Vagina (tissue), 2 donors: ENCODE data around the gene SARDH. TPM values are rescaled to one million over a fixed set of nuclear protein-coding genes. Genes with fewer than 3 reads are reported as not detected.
"Not testable (repeated sequence)": the region's sequence is repeated elsewhere in the genome, so short reads cannot be mapped to it uniquely, and the experiment has no call there.

Source experiments
- DNase-seq, 2 donors: peaks; one replicate each; pipeline ENCODE4 v3.0.0-alpha.2; 2017; ENCODE audit errors: extremely low spot score in 2 of 2
- H3K27ac ChIP-seq: fragments of 200-600 bp; sonication (generic); one replicate; pipeline ENCODE4 v1.5.1; 2019
- H3K27me3 ChIP-seq: fragments of 200-600 bp; sonication (generic); one replicate; pipeline ENCODE4 v1.5.1; 2019
- H3K36me3 ChIP-seq, 2 donors: fragments of 200-600 bp; sonication (generic); one replicate each; pipeline ENCODE4 v1.5.1; 2017 to 2019
- H3K4me1 ChIP-seq: fragments of 200-600 bp; sonication (generic); one replicate; pipeline ENCODE4 v1.5.1; 2019
- H3K4me3 ChIP-seq, 2 donors: fragments of 200-600 bp; sonication (generic); 1 replicate in 1 of 2; 2 replicates in 1 of 2; pipeline ENCODE4 v1.5.1; 2016 to 2019
- H3K9me3 ChIP-seq: fragments of 200-600 bp; sonication (generic); one replicate; pipeline ENCODE4 v1.5.1; 2019
- CTCF ChIP-seq, 3 experiments: fragments of 450-650 bp in 2 of 3; fragments of 200-600 bp in 1 of 3; sonication (generic) in 1 of 3; IDR thresholded peaks; one replicate each; pipeline ENCODE4 v1.5.1; 2017 to 2019; ENCODE audit warnings: antibody characterized with exemption in 3 of 3, mild to moderate bottlenecking in 2 of 3, moderate library complexity in 2 of 3
- POLR2A ChIP-seq, 2 donors: fragments of 450-650 bp; IDR thresholded peaks; one replicate each; pipeline ENCODE4 v1.6.1; 2017; ENCODE audit warnings: antibody characterized with exemption in 2 of 2, mild to moderate bottlenecking in 2 of 2, moderate library complexity in 2 of 2
- POLR2AphosphoS5 ChIP-seq, 2 donors: sonication (generic); formaldehyde crosslinking; IDR thresholded peaks; one replicate each; pipeline ENCODE4 v1.9.0; 2017; ENCODE audit warnings: antibody characterized with exemption in 2 of 2, mild to moderate bottlenecking in 2 of 2, low read depth in 1 of 2; ENCODE audit not compliant: insufficient read depth in 1 of 2
- intact Hi-C: fragments of 100-400 bp; cut with DNase I; formaldehyde crosslinking; loops from one replicate; pipeline ENCODE4 v1.15.1; 2023
- total RNA-seq: library from RNA; depleted of rRNA; stranded (reverse); fragments of >200 nt; gene quantifications from one replicate; pipeline ENCODE4 v1.2.3, GENCODE V29; 2016

The SARDH gene
- total RNA-seq, 1 donor from 2014 or later = 2.0 TPM

DNA sequence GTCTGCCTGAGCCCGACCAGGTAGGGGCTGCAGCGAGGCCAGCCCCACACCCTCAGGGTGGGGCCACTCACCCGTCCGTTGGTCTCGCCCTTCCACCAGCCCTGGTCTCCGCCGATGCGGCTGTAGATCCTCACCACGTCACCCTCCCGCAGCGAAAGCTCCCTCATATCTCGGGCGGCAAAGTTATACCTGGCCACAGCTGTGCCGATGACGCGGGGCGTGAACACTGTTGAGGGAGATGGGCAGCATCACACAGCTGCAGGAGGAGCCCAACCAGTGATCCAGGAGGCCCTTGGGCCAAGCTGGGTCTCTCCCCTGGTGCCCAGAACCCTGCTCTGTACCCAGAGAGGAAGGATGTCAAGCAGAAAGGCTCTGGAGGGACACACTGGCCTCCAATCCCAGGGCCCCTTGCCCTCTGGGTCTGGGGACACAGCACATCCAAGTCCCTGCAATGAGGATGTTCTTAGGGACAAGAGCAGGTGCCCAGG lies 30.3 kb upstream of the SARDH start:
- H3K4me3 ChIP-seq = no peak overlapping the region
- TF ChIP-seq POLR2AphosphoS5 (IDR thresholded peaks at IDR 0.05; ENCODE audit: insufficient read depth in 1 of 2, low read depth in 1 of 2) (no peak), CTCF (IDR thresholded peaks at IDR 0.05) (no peak), POLR2A (IDR thresholded peaks at IDR 0.05) (no peak)
- peaks cover 8% of the 10 kb centered on the region for H3K9me3 ChIP-seq
- H3K27me3 ChIP-seq = no peaks in the 10 kb centered on the region
- H3K27ac ChIP-seq = no peak overlapping the region
- H3K36me3 ChIP-seq = peaks cover 0 to 29% of the 10 kb centered on the region in 2 donors
- H3K4me1 ChIP-seq = no peaks in the 10 kb centered on the region
- DNase-seq = peak in 1 of 2 donors; percentile 77
- intact Hi-C loops = no loop called here

DNA sequence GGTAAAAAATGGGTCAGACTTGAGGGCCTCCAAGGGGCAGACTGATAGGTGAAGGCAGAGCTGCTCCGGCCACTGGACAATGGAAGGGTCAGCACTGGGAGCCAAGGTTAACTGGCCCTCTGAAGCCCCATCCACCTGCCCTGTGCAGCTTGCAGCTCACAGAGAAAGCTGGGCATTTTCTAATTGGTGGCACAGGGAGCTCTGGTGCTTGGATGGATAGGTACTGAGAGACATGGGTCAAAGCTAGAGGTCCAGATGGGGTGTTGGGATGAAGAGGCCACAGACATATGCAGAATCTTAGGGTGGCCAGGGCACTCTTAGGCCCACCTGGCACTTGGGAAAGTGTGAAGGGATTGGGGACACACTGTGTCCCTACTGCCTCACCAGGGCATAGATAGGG lies 29.5 kb upstream of the SARDH start:
- peaks cover 0 to 31% of the 10 kb centered on the region in 2 donors for H3K36me3 ChIP-seq
- no peaks in the 10 kb centered on the region for H3K4me1 ChIP-seq
- intact Hi-C loops = no loop called here

DNA sequence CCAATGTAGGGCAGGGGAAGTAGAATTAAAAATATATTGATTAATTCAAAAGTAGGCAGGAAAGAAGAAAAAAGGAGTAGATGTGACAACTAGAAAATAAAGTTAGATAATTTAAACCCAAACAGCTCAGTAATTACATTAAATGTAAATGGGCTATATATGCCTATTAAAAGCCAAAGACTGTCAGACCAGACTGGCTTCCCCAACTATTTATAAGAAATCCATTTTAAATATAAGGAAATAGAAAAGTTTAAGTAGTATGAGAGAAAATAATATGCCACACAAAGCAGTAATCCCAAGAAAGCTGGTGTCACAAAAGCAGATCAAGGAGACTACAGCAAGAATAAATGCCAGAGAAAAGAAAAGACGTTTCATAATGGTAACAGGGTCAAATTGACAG lies 28.9 kb upstream of the SARDH start:
- no peak overlapping the region for H3K27ac ChIP-seq
- no peaks in the 10 kb centered on the region for H3K4me1 ChIP-seq
- DNase-seq = no peak
- H3K4me3 ChIP-seq = no peak overlapping the region
- H3K36me3 ChIP-seq = peaks cover 0 to 31% of the 10 kb centered on the region in 2 donors
- no peaks in the 10 kb centered on the region for H3K27me3 ChIP-seq
- intact Hi-C loops = no loop called here
- H3K9me3 ChIP-seq = peaks cover 8% of the 10 kb centered on the region
- TF ChIP-seq POLR2A (IDR thresholded peaks at IDR 0.05) = no peak
- no peak for TF ChIP-seq CTCF (IDR thresholded peaks at IDR 0.05)
- TF ChIP-seq POLR2AphosphoS5 (IDR thresholded peaks at IDR 0.05; ENCODE audit: insufficient read depth in 1 of 2, low read depth in 1 of 2) = no peak

More for the DNA sequence above, 29.5 kb upstream of the SARDH start:
- H3K9me3 ChIP-seq = peaks cover 8% of the 10 kb centered on the region
- H3K4me3 ChIP-seq = no peak overlapping the region
- TF ChIP-seq CTCF (IDR thresholded peaks at IDR 0.05) (no peak), POLR2A (IDR thresholded peaks at IDR 0.05) (no peak), POLR2AphosphoS5 (IDR thresholded peaks at IDR 0.05; ENCODE audit: insufficient read depth in 1 of 2, low read depth in 1 of 2) (no peak)
- no peaks in the 10 kb centered on the region for H3K27me3 ChIP-seq
- H3K27ac ChIP-seq = no peak overlapping the region
- peak in 1 of 2 donors; percentile 69 for DNase-seq

GRCh38 chr9:133766234-133766633 lies 28.1 kb upstream of the SARDH start:
- intact Hi-C loops, H3K4me3 ChIP-seq, DNase-seq, H3K27ac ChIP-seq, H3K4me1 ChIP-seq, H3K27me3 ChIP-seq, H3K9me3 ChIP-seq: not testable (repeated sequence)
- H3K36me3 ChIP-seq = peaks cover 0 to 31% of the 10 kb centered on the region in 2 donors

- Histone ChIP-seq H3K4me1 (no peaks in the 10 kb centered on the region), H3K9me3 (peaks cover 8% of the 10 kb centered on the region), H3K27me3 (no peaks in the 10 kb centered on the region), H3K36me3 (peaks cover 0 to 24% of the 10 kb centered on the region in 2 donors), H3K4me3 (no peak overlapping the region), H3K27ac (no peak overlapping the region)
- intact Hi-C loops = no loop called here
- DNase-seq = peak in 1 of 2 donors; percentile 54
- TF ChIP-seq CTCF (IDR thresholded peaks at IDR 0.05) (no peak), POLR2A (IDR thresholded peaks at IDR 0.05) (no peak), POLR2AphosphoS5 (IDR thresholded peaks at IDR 0.05; ENCODE audit: insufficient read depth in 1 of 2, low read depth in 1 of 2) (no peak)
These were observed 25.4 kb upstream of the SARDH start for GRCh38 chr9:133763272-133764183.
